Heart right ventricle (tissue), 16 donors: ENCODE results near the gene DIO3. TPM values are rescaled to one million over a fixed set of nuclear protein-coding genes. Genes with fewer than 3 reads are reported as not detected.

ENCODE experiments used
- ATAC-seq, 8 donors: fragments of 200-7000 bp; cut with Tn5 transposase; one replicate each; pipeline ENCODE4 v1.9.1; 2020; ENCODE audit warnings: mild to moderate bottlenecking in 8 of 8, moderate library complexity in 8 of 8, moderate number of reproducible peaks in 1 of 8
- DNase-seq, 2 donors: peaks; one replicate each; pipeline ENCODE4 v3.0.0-alpha.2; 2020
- H3K27ac ChIP-seq, 10 donors: fragments of 200-600 bp; sonication (generic) in 2 of 10; one replicate each; pipeline versions ENCODE4 v1.5.0 to v1.8.0; 2020 to 2022; ENCODE audit warnings: mild to moderate bottlenecking in 3 of 10
- H3K27me3 ChIP-seq, 7 donors: fragments of 200-600 bp; one replicate each; pipeline ENCODE4 v1.8.0; 2021 to 2022; ENCODE audit warnings: mild to moderate bottlenecking in 2 of 7
- H3K36me3 ChIP-seq, 9 donors: fragments of 200-600 bp; sonication (generic) in 1 of 9; one replicate each; pipeline versions ENCODE4 v1.5.0 to v1.8.0; 2020 to 2022; ENCODE audit warnings: mild to moderate bottlenecking in 2 of 9
- H3K4me1 ChIP-seq, 9 donors: fragments of 200-600 bp; sonication (generic) in 1 of 9; one replicate each; pipeline versions ENCODE4 v1.5.0 to v1.8.0; 2020 to 2022; ENCODE audit warnings: mild to moderate bottlenecking in 4 of 9
- H3K4me3 ChIP-seq, 10 donors: fragments of 200-600 bp; sonication (generic) in 2 of 10; one replicate each; pipeline versions ENCODE4 v1.5.0 to v1.8.0; 2020 to 2022; ENCODE audit warnings: mild to moderate bottlenecking in 7 of 10, moderate library complexity in 2 of 10
- H3K9me3 ChIP-seq, 11 donors: fragments of 200-600 bp in 10 of 11; sonication (generic) in 2 of 11; one replicate each; pipeline versions ENCODE4 v1.5.0 to v1.8.0; 2013 to 2022; ENCODE audit warnings: mild to moderate bottlenecking in 2 of 11, control low read depth in 1 of 11, moderate library complexity in 1 of 11
- WGBS, 2 donors: extraction: QIAGEN DNeasy Blood & Tissue Kit; methylation state at CpG; one replicate each; pipeline ENCODE4 v1.1.7; 2013; ENCODE audit warnings: inconsistent platforms in 1 of 2; 5-methylcytosine and 5-hydroxymethylcytosine counted together
- intact Hi-C, 10 donors: fragments of 100-400 bp; cut with DNase I; formaldehyde crosslinking; loops; one replicate each; pipeline versions ENCODE4 v1.11.1 to v1.14.2; 2022
- polyA plus RNA-seq, 2 donors: library from polyadenylated mRNA; stranded (reverse); fragments of 200-250 nt; gene quantifications; one replicate each; pipeline ENCODE4 v1.2.3, GENCODE V29; 2013
- total RNA-seq, 10 donors: library from RNA; stranded (reverse); fragmentation: NEBNext Ultra II Directional in 3 of 10; extraction: Animal tissue kit (Norgen Biotek cat#: 25700) in 3 of 10; gene quantifications; one replicate each; pipeline versions ENCODE4 v1.2.1 to v1.2.4, GENCODE V29; 2021 to 2023
- TF ChIP-seq, protein P1 (sequence below), 9 donors: fragments of 200-600 bp; sonication (generic) in 2 of 9; IDR thresholded peaks; one replicate each; pipeline versions ENCODE4 v1.5.0 to v1.8.0; 2021 to 2022; ENCODE audit warnings: antibody characterized with exemption in 9 of 9, mild to moderate bottlenecking in 5 of 9, moderate library complexity in 1 of 9
- donor health status: Arrhythmogenic right ventricular cardiomyopathy.
- donor health status: ischemic (EF 13 %, LVEDD 7.1; RV severe dilation, severe dysfunction).
- donor health status: healthy with polysubstance abuse.
- donor health status: DM: no; HTN: yes; CAD: no.
- donor health status: DM: no; HTN: no; CAD: no.
- donor health status: ischemic (EF 25% LVEDD 6.9; RV normal size, moderate dysfunction).
- donor health status: ischemic (EF 25% LVEDD 5.7; RV mildly dilated, moderate dysfunction).
- donor health status: healthy.
- donor health status: DM: yes; HTN: yes; CAD: no.
- donor health status: Ischemic cardiomyopathy.
- donor health status: ischemic (EF 35%, LVEDD 5.7; RV mildly dilated, moderate dysfunction).
- donor health status: nonischemic (EF 11% LVEDD 7.7; RV severe dilation, severe dysfunction).
- donor health status: DM: yes; HTN: yes; CAD: no.
- donor health status: PGD.
- donor health status: ischemic (EF 29% LVEDD 5.4; RV normal size, mild dysfunction).
- donor health status: nonischemic (EF 23%, LVEDD 6.1; RV moderate dilation, normal function).

Gene DIO3
- total and polyA plus RNA-seq, 12 donors: 0.15 to 0.33 (median 0.24) TPM; not detected in 8

DNA sequence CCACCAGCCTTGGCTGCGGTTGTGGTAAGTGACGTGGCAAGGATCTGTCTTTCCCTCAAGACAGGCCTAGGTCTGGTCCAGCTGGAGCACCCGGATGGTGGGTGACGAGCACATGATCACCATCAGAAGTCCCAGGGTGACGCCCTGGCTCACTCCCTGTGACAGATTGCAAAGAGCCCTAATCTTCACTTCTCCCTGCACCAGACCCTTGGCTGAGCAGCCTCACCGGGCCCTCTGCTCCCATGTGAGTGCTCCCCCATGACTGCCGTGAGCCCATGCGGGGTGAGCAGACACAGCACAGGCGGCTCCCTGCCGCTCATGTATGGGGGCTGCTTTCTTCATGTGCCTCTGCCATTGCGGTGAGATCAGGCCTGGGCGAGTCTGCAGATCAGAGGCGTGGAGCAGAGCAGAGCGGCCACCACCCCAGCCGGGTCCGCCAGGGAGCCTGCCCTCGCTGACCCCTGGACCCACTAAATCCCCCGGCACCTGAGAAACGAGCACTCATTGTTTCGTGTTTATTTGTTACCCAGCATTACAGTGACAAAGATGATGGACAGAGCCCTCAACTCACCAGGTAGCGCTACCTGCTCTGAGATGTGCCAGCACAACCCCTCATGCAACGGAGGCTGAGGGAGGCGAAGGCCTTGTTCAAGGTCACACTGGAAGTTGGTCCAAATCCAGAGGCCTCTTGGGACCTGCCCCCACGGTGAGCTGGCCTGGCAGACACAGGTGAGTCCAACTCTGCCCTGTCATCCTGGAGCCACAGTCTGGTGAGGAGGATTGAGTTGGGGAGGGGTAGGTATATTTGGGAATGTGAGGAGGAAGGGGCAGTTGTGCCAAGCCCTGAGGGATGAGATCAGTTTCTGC, 9.3 kb upstream of the DIO3 start:
- WGBS, 2 donors: 87 to 88% methylated on average over 24 of the region's 24 CpGs
- no peaks in the 10 kb centered on the region for H3K36me3 ChIP-seq
- TF ChIP-seq, protein P1, sequence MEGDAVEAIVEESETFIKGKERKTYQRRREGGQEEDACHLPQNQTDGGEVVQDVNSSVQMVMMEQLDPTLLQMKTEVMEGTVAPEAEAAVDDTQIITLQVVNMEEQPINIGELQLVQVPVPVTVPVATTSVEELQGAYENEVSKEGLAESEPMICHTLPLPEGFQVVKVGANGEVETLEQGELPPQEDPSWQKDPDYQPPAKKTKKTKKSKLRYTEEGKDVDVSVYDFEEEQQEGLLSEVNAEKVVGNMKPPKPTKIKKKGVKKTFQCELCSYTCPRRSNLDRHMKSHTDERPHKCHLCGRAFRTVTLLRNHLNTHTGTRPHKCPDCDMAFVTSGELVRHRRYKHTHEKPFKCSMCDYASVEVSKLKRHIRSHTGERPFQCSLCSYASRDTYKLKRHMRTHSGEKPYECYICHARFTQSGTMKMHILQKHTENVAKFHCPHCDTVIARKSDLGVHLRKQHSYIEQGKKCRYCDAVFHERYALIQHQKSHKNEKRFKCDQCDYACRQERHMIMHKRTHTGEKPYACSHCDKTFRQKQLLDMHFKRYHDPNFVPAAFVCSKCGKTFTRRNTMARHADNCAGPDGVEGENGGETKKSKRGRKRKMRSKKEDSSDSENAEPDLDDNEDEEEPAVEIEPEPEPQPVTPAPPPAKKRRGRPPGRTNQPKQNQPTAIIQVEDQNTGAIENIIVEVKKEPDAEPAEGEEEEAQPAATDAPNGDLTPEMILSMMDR (IDR thresholded peaks at IDR 0.05): no peak
- ATAC-seq: no peak
- DNase-seq: no peak
- peaks cover 0 to 56% (median 40%) of the 10 kb centered on the region in 7 donors for H3K27me3 ChIP-seq
- H3K9me3 ChIP-seq: no peaks in the 10 kb centered on the region
- intact Hi-C loops: no loop called here
- no peak overlapping the region for H3K27ac ChIP-seq
- H3K4me3 ChIP-seq: no peak overlapping the region
- H3K4me1 ChIP-seq: no peaks in the 10 kb centered on the region

GRCh38 chr14:101552786-101553231, 8.5 kb upstream of the DIO3 start:
- 74 to 78% methylated on average over 9 of the region's 9 CpGs for WGBS, 2 donors
- H3K27ac ChIP-seq: no peak overlapping the region

GRCh38 chr14:101553393-101553792, 7.9 kb upstream of the DIO3 start:
- Histone ChIP-seq H3K27me3 (peaks cover 0 to 59% (median 43%) of the 10 kb centered on the region in 7 donors), H3K27ac (no peak overlapping the region), H3K4me3 (no peak overlapping the region), H3K9me3 (no peaks in the 10 kb centered on the region), H3K4me1 (no peaks in the 10 kb centered on the region), H3K36me3 (no peaks in the 10 kb centered on the region)
- intact Hi-C loops: no loop called here
- WGBS, 2 donors: 76 to 81% methylated on average over 1 of the region's 1 CpG
- ATAC-seq (no peak), DNase-seq (no peak)
- TF ChIP-seq, protein P1 (IDR thresholded peaks at IDR 0.05): no peak

More at GRCh38 chr14:101552786-101553231, 8.5 kb upstream of the DIO3 start:
- TF ChIP-seq, protein P1 (IDR thresholded peaks at IDR 0.05): no peak
- Histone ChIP-seq H3K4me3 (no peak overlapping the region), H3K36me3 (no peaks in the 10 kb centered on the region), H3K9me3 (no peaks in the 10 kb centered on the region), H3K27me3 (peaks cover 0 to 59% (median 41%) of the 10 kb centered on the region in 7 donors), H3K4me1 (no peaks in the 10 kb centered on the region)
- intact Hi-C loops: no loop called here
- ATAC-seq (no peak), DNase-seq (no peak)

DNA sequence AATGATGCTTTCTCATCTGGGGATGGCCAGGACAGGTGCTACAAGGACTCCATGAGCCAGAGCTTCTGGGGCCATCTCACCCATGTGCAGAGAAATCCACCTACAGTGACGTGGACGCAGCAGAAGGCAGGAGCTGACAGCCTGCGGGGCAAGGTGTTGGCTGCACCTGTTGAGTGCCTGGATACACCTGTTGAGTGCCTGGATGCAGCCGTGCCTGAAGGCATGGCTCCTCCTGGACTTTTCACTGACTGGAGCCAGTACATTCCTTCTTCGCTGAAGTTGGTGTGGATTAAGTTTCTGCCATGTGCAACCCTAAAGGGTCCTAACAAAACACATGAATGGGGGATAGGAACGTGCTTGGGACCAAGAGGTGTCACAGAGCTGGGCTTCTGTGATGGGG, 7.4 kb upstream of the DIO3 start:
- ATAC-seq: no peak
- DNase-seq: no peak
- Histone ChIP-seq H3K27me3 (peaks cover 1 to 62% (median 48%) of the 10 kb centered on the region in 7 donors), H3K4me1 (no peaks in the 10 kb centered on the region), H3K9me3 (no peaks in the 10 kb centered on the region), H3K36me3 (no peaks in the 10 kb centered on the region), H3K4me3 (no peak overlapping the region), H3K27ac (no peak overlapping the region)
- TF ChIP-seq, protein P1 (IDR thresholded peaks at IDR 0.05): no peak
- intact Hi-C loops: no loop called here
- 88 to 92% methylated on average over 6 of the region's 6 CpGs for WGBS, 2 donors
